Choroid plexus epithelial cell (primary cell): Measurements from ENCODE around the gene TBC1D22A.

Experiments used
- DNase-seq: peaks from one replicate; pipeline ENCODE4 v3.0.0-alpha.2; 2010; ENCODE audit warnings: low read depth
- H3K4me3 ChIP-seq: 2 replicates; pipeline ENCODE4 v1.5.1; 2011; ENCODE audit warnings: low read depth, mild to moderate bottlenecking, control low read depth, low read length, moderate library complexity
- TF ChIP-seq, protein P1 (sequence below): conservative IDR thresholded peaks from 2 replicates; pipeline ENCODE4 v1.5.1; 2011; ENCODE audit warnings: low read depth, mild to moderate bottlenecking, control low read depth, inconsistent platforms, low read length, moderate library complexity

Gene TBC1D22A

GRCh38 chr22:46907241-46908215, 145.1 kb downstream of the TBC1D22A start:
- TF ChIP-seq, protein P1, sequence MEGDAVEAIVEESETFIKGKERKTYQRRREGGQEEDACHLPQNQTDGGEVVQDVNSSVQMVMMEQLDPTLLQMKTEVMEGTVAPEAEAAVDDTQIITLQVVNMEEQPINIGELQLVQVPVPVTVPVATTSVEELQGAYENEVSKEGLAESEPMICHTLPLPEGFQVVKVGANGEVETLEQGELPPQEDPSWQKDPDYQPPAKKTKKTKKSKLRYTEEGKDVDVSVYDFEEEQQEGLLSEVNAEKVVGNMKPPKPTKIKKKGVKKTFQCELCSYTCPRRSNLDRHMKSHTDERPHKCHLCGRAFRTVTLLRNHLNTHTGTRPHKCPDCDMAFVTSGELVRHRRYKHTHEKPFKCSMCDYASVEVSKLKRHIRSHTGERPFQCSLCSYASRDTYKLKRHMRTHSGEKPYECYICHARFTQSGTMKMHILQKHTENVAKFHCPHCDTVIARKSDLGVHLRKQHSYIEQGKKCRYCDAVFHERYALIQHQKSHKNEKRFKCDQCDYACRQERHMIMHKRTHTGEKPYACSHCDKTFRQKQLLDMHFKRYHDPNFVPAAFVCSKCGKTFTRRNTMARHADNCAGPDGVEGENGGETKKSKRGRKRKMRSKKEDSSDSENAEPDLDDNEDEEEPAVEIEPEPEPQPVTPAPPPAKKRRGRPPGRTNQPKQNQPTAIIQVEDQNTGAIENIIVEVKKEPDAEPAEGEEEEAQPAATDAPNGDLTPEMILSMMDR: no peak
- DNase-seq: no peak
- H3K4me3 ChIP-seq: no peak overlapping the region

- TF ChIP-seq, protein P1: no peak
These were observed 146.2 kb downstream of the TBC1D22A start for GRCh38 chr22:46908641-46909107.

GRCh38 chr22:46909237-46910030, 147.0 kb downstream of the TBC1D22A start:
- no peak overlapping the region for H3K4me3 ChIP-seq
- no peak for DNase-seq
- TF ChIP-seq, protein P1: no peak

More at GRCh38 chr22:46908641-46909107, 146.2 kb downstream of the TBC1D22A start:
- no peak overlapping the region for H3K4me3 ChIP-seq
- no peak for DNase-seq

DNA sequence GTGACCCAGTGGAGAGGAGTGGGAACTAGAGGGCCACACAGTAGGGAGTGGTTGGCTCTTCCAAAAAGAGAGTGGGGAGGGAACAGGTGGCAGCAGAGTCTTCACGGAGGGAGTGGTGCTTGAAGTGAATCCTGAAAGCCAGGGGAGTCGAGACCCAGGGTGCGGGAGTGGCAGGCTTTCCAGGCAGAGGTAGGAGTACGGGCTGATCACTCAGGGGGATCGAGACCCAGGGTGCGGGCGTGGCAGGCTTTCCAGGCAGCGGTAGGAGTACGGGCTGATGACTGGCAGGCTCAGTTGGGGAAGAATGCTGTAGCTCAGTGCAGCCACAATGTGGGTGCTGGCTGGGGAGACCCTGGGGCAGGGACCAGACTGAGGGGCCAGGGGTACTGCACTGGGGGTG, 148.2 kb downstream of the TBC1D22A start:
- TF ChIP-seq, protein P1: no peak
- no peak overlapping the region for H3K4me3 ChIP-seq
- no peak for DNase-seq

DNA sequence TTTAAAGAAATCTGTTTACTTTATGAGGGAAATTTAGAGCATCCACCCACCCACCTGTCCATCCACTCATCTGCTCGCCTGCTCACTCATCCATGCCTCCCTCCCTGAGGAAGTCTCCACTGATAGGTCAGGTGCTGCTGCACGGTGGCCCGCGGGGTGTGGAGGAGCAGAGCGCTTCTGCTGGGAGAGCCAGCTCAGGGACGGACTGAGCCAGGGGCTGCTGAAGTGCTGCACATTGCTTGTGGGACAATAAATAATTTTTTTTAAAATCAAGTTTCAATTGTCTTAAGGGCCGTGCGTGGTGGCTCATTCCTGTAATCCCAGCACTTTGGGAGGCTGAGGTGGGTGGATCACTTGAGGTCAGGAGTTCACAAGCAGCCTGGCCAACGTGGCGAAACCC, 148.9 kb downstream of the TBC1D22A start:
- H3K4me3 ChIP-seq: no peak overlapping the region
- DNase-seq: no peak

DNA sequence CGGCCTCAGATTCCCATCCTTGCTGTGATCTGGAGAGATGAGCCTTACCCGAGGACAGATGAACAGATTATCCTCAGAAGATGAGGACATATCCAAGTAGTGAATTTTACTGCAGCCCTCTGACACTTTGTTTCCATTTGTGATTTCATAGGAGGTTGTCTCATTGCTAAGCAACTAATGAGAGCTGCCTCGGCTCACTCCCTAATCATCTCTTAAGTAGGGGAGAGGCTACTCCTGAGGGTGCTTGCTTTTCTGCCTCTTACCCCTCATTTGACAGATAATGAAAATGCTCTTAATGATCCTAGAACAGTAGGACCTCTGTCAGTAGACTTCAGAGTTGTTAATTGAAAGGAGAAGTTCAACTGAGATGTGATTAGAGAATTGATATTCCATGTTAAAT, 150.9 kb downstream of the TBC1D22A start:
- H3K4me3 ChIP-seq: no peak overlapping the region
- no peak for DNase-seq
- TF ChIP-seq, protein P1: no peak

More for the DNA sequence above, 148.9 kb downstream of the TBC1D22A start:
- TF ChIP-seq, protein P1: no peak
